GM13976 (cell line): Measurements from ENCODE around the gene PRKACA.
A peak's percentile ranks its signal among the peaks of the same experiment; 100 is the strongest.

Experiments used
- DNase-seq: peaks from one replicate; pipeline ENCODE4 v3.0.0; 2012; ENCODE audit warnings: low spot score
- CTCF ChIP-seq: IDR thresholded peaks from 2 replicates; pipeline ENCODE4 v1.5.1; 2012; ENCODE audit warnings: borderline replicate concordance, mild to moderate bottlenecking; ENCODE audit not compliant: insufficient read depth; ENCODE audit errors: extremely low read depth, missing control alignments, control extremely low read depth
- in situ Hi-C: fragments of 300-500 bp; cut with MboI; formaldehyde crosslinking; loops from one replicate; pipeline ENCODE4 v1.12.0; 2022; ENCODE audit warnings: low sequenced_read_pairs, mixed read lengths, inconsistent platforms; ENCODE audit not compliant: unreplicated experiment

Gene PRKACA

DNA sequence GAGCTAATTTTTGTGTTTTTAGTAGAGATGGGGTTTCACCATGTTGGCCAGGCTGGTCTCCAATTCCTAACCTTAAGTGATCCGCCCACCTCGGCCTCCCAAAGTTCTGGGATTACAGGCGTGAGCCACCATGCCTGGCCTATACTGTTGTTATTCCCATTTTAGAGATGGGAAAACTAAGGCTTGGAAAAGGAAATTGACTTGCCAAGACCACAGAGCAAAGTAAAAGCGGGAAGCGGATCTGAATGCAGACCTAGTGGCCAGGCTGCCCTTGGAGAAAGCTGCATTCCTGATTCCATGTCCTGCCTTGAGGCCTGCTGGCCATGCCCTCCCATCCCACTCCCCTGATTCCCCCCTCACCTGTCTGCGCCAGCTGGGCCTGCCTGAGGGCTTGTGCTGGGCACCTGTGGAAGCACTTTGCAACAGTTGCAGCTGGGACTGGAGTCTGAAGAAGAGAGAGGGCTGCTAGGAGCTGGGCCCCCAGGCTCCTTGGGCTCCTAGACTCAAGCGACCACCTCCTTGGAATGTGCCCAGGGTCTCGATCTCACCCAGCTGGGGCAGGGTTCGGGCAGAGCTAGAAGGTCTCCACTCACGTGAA is 61.4 kb downstream of the PRKACA start:
- DNase-seq: no peak
- no peak for TF ChIP-seq CTCF
- in situ Hi-C loops: loop anchor here (25.0 kb wide), 1 partner anchor 444 kb away; no protein-coding TSS in a partner anchor

- in situ Hi-C loops: loop anchor here (25.0 kb wide), 1 partner anchor 443 kb away; no protein-coding TSS in a partner anchor
- TF ChIP-seq CTCF: no peak
- DNase-seq: peak; percentile 17
These were observed 62.2 kb downstream of the PRKACA start for GRCh38 chr19:14055396-14055795.

DNA sequence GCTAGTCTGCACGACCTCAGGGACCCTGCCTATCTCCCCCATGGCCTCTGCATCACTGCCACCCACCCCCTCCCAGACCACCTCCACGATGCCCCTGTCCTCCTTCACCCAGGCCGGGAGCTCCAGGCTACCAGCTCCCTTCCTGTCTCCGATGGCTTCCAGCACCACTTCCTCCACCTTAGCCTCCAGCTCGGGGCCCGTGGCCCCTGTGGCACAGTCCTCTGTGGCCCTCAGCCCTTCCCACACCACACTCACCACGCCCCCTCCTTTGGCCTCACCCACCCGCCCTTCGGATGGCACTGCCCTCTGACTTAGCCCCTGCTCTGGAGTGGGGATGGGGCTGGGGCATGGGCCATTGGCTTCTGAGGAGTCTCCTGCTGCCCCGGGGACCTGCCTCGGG is 62.8 kb downstream of the PRKACA start:
- peak; percentile 27 for DNase-seq
- in situ Hi-C loops: loop anchor here (25.0 kb wide), 1 partner anchor 442 kb away; no protein-coding TSS in a partner anchor
- no peak for TF ChIP-seq CTCF

DNA sequence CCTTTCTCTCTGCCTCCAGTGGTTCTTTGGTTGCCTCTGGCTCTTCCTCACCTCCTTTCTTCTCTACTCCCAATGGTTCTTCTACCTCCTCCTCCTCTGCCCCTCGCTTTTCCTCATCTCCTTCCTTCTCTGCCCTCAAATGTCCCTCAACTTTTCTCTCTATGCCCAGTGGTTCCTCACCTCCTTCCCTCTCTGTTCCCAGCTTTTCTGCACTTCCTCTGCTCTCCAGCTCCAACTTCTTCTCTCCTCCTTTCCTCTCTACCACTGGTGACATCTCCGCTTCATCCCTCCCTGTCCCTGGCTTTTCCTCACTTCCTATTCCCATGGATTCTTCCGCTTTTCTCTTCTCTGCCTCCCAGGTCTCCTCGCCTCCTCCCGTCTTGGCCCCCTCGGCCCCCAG is 63.5 kb downstream of the PRKACA start:
- no peak for DNase-seq
- TF ChIP-seq CTCF: no peak
- in situ Hi-C loops: loop anchor here (25.0 kb wide), 1 partner anchor 442 kb away; no protein-coding TSS in a partner anchor

DNA sequence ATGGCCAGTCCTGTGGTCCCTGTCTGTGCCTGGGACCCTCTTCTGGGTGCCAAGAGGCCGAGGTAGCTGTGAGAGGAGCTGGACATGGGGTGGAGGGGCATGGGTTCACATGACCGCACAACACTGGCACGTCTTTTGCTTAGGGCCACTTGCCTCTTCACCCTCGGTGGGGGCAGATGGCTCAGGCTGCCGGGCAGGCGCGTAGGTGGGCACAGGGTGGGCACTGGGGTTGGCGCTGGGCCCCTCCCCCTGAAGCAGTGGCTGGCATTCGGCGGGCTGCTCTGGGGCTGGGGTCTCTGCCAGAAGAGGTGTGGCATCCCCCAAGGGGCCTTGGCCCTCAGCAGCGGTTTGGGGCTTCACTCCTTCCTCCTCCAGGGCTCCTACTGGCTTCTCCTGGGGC is 64.1 kb downstream of the PRKACA start:
- DNase-seq: no peak
- in situ Hi-C loops: loop anchor here (25.0 kb wide), 1 partner anchor 441 kb away; no protein-coding TSS in a partner anchor
- TF ChIP-seq CTCF: no peak

DNA sequence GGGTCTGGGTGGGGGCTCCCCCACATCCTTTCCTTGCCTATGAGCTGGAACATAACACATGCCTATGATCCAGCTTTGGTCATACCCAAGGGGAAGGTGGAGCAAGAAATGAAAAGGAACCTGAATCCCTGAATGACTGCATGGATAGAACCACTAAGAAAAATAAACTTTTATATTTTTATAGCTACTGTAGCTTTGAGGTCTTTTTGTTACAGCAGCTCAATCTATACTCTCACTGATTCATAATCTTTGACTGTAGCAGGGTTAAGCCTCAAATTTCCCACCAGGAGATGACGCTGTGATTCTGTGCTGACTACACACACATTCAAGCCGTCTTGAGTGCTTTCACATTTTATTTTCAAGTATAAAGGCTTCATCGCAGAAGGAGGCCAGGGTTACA is 64.5 kb downstream of the PRKACA start:
- TF ChIP-seq CTCF: no peak
- no peak for DNase-seq
- in situ Hi-C loops: loop anchor here (25.0 kb wide), 1 partner anchor 441 kb away; no protein-coding TSS in a partner anchor
